Osteocyte (in vitro differentiated cells): ENCODE data around the gene GIT1. TPM values are rescaled to one million over a fixed set of nuclear protein-coding genes. Genes with fewer than 3 reads are reported as not detected.

ENCODE experiments used
- DNase-seq: peaks from one replicate; pipeline ENCODE4 v3.0.0; 2021; ENCODE audit warnings: mixed read lengths; ENCODE audit not compliant: unreplicated experiment; ENCODE audit errors: extremely low spot score
- H3K27ac Mint-ChIP-seq: one replicate; pipeline ENCODE4 v1.8.0; 2021; ENCODE audit warnings: mild to moderate bottlenecking, mixed read lengths; ENCODE audit not compliant: unreplicated experiment
- H3K27me3 Mint-ChIP-seq: one replicate; pipeline ENCODE4 v1.8.0; 2021; ENCODE audit warnings: mixed read lengths; ENCODE audit not compliant: unreplicated experiment
- H3K36me3 Mint-ChIP-seq: one replicate; pipeline ENCODE4 v1.8.0; 2021; ENCODE audit warnings: mixed read lengths; ENCODE audit not compliant: unreplicated experiment
- H3K4me1 Mint-ChIP-seq: one replicate; pipeline ENCODE4 v1.8.0; 2021; ENCODE audit warnings: mixed read lengths; ENCODE audit not compliant: unreplicated experiment
- H3K4me3 Mint-ChIP-seq: one replicate; pipeline ENCODE4 v1.8.0; 2021; ENCODE audit warnings: mild to moderate bottlenecking, moderate library complexity, mixed read lengths; ENCODE audit not compliant: unreplicated experiment
- H3K9me3 Mint-ChIP-seq: one replicate; pipeline ENCODE4 v1.8.0; 2021; ENCODE audit warnings: mixed read lengths; ENCODE audit not compliant: unreplicated experiment
- CTCF ChIP-seq: fragments of 200-600 bp; sonication (generic); IDR thresholded peaks from 2 replicates; pipeline ENCODE4 v1.5.0; 2021; ENCODE audit warnings: antibody characterized with exemption, mild to moderate bottlenecking, moderate library complexity
- total RNA-seq: library from RNA; stranded (reverse); gene quantifications from 2 replicates; pipeline ENCODE4 v1.2.1, GENCODE V29; 2021

The GIT1 gene
- total RNA-seq, 1 donor from 2014 or later: 50.7 TPM

- Mint-ChIP-seq H3K4me3 (no peak overlapping the region), H3K36me3 (peaks cover 2% of the 10 kb centered on the region), H3K27ac (no peak overlapping the region), H3K9me3 (no peaks in the 10 kb centered on the region), H3K27me3 (no peaks in the 10 kb centered on the region), H3K4me1 (peaks cover 15% of the 10 kb centered on the region)
- DNase-seq: no peak
- TF ChIP-seq CTCF: no peak
These were observed 23.2 kb upstream of the GIT1 start for GRCh38 chr17:29612404-29613280.

DNA sequence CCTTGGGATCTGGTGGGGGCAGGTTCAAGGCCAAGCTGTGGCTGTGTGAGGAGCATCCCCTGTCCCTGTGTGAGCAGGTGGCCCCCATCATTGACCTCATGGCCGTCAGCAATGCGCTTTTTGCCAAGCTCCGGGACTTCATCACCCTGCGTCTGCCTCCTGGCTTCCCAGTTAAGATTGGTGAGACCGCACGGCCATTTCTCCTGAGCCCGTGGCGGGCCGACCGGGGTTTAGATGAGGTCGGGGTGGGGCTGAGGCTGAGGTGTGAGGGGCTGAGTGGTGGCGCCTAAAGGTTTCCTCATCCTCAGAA, 22.6 kb upstream of the GIT1 start:
- Mint-ChIP-seq H3K4me1 (peaks cover 14% of the 10 kb centered on the region), H3K27ac (no peak overlapping the region), H3K27me3 (no peaks in the 10 kb centered on the region), H3K9me3 (no peaks in the 10 kb centered on the region), H3K36me3 (peaks cover 2% of the 10 kb centered on the region), H3K4me3 (no peak overlapping the region)
- DNase-seq: no peak
- TF ChIP-seq CTCF: no peak

DNA sequence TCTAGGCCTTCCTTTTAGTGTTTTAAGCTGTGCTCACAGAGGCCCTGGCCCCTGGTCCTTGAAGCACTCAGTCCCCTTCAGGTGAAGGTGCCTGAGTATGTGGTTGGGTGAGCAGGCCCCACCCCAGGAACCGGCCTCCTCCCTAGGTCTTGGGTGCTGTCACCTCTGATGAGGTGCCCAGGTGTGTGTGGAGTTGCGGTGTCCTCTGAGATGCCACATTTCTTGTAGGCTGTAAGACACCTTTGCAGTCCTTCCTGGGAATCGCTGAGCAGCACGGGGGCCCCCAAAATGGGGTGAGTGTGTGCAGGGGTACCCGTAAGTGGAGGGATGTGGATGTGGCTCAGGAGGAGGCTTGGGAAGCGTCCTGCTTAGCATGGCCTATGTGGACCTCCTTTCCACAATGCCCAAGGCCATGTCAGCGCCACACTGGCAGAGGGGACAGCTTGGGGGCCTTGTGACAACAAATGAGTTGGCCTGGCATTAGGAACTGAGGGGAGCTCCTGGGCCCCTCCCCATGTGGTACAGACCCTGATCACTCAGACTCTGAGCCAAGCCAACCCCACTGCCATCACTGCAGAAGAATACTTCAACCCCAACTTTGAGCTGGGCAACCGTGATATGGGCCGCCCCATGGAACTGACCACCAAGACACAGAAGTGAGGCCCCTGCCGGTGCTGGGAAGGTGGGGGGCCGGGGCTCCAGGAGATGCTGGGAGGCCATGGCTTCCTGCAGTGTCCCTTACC, 22.1 kb upstream of the GIT1 start:
- Mint-ChIP-seq H3K4me3 (no peak overlapping the region), H3K4me1 (peaks cover 11% of the 10 kb centered on the region), H3K27ac (no peak overlapping the region), H3K36me3 (peaks cover 2% of the 10 kb centered on the region), H3K27me3 (no peaks in the 10 kb centered on the region), H3K9me3 (no peaks in the 10 kb centered on the region)
- DNase-seq: no peak
- no peak for TF ChIP-seq CTCF

DNA sequence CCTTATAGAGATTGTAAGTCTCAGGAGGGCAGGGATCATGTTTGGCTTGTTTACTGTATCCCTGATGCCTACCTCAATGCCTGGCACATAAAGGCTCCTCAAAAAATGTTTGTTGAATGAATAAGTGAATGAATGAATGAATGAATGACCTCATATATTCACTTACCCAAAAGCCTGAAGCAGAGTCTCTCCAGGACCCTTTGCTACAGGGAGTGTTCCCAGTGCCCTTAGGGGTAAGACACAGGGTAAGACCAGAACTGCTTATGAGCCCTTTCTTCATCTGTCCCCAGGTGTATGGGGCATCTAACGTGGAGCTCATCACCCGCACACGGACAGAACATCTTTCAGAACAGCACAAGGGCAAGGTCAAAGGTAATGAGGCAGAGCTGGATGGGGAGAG, 20.9 kb upstream of the GIT1 start:
- Mint-ChIP-seq H3K27ac (no peak overlapping the region), H3K9me3 (no peaks in the 10 kb centered on the region), H3K4me1 (peaks cover 3% of the 10 kb centered on the region), H3K4me3 (no peak overlapping the region), H3K27me3 (no peaks in the 10 kb centered on the region), H3K36me3 (peaks cover 2% of the 10 kb centered on the region)
- DNase-seq: no peak
- no peak for TF ChIP-seq CTCF

DNA sequence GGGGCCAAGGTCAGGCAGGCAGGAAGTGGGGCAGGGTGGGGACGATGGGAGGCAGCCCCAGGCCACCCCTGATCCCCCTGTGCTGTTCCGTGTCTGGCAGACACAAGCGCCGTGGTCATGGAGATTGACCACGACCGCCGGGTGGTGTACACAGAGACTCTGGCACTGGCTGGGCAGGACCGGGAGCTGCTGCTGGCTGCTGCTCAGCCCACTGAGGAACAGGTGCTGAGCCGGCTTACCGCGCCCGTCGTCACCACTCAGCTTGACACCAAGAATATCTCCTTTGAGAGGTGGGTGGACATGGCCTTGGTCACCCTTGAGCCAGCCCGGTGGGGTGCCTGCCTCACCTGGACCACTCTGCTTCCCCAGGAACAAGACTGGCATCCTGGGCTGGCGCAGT, 19.5 kb upstream of the GIT1 start:
- no peak for TF ChIP-seq CTCF
- Mint-ChIP-seq H3K9me3 (no peaks in the 10 kb centered on the region), H3K4me3 (no peak overlapping the region), H3K27ac (no peak overlapping the region), H3K36me3 (peaks cover 2% of the 10 kb centered on the region), H3K4me1 (no peaks in the 10 kb centered on the region), H3K27me3 (no peaks in the 10 kb centered on the region)
- DNase-seq: no peak
